Measurements from ENCODE around the gene CUBN. TPM values are rescaled to one million over a fixed set of nuclear protein-coding genes. Genes with fewer than 3 reads are reported as not detected.

The CUBN gene
- total RNA-seq, 4 donors from 2014 or later: 0.27 to 3.6 (median 0.96) TPM

DNA sequence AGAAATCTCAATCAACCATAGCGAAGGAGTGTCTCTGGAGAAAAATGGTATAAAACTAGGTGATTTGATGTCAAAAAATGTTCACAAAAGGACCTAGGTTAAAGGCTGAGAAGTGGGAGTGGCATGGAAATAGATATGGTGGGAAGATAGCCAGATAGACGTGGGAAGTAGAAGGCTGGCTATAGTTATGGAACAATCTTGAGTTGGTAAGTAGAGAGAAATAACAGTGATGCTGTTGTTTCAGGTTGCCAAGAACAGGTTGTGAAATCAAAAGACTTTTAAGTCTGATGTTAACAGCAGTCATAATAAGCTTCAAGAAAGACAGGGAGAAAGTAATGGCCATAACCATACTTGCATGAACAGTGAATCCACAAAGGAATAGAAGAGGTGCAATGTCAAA is 206.3 kb downstream of the CUBN start:
- no peaks in the 10 kb centered on the region for H3K9me3 ChIP-seq
- no peak overlapping the region for H3K27ac ChIP-seq
- no peak overlapping the region for H3K4me3 ChIP-seq
- no peak for TF ChIP-seq POLR2A (IDR thresholded peaks at IDR 0.05)
- TF ChIP-seq, protein P1, sequence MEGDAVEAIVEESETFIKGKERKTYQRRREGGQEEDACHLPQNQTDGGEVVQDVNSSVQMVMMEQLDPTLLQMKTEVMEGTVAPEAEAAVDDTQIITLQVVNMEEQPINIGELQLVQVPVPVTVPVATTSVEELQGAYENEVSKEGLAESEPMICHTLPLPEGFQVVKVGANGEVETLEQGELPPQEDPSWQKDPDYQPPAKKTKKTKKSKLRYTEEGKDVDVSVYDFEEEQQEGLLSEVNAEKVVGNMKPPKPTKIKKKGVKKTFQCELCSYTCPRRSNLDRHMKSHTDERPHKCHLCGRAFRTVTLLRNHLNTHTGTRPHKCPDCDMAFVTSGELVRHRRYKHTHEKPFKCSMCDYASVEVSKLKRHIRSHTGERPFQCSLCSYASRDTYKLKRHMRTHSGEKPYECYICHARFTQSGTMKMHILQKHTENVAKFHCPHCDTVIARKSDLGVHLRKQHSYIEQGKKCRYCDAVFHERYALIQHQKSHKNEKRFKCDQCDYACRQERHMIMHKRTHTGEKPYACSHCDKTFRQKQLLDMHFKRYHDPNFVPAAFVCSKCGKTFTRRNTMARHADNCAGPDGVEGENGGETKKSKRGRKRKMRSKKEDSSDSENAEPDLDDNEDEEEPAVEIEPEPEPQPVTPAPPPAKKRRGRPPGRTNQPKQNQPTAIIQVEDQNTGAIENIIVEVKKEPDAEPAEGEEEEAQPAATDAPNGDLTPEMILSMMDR (IDR thresholded peaks at IDR 0.05 in 4 of 5, conservative IDR thresholded peaks at IDR 0.05 in 1 of 5): no peak
- in situ Hi-C loops (cut with MboI; ENCODE audit: low sequenced_read_pairs in 4 of 4) (no loop called here), intact Hi-C loops (cut with DNase I; ENCODE audit: low total_unique reads) (no loop called here)
- DNase-seq (no peak), ATAC-seq (no peak)
- H3K27me3 ChIP-seq: no peaks in the 10 kb centered on the region
- H3K36me3 ChIP-seq: no peaks in the 10 kb centered on the region
- no peaks in the 10 kb centered on the region for H3K4me1 ChIP-seq

DNA sequence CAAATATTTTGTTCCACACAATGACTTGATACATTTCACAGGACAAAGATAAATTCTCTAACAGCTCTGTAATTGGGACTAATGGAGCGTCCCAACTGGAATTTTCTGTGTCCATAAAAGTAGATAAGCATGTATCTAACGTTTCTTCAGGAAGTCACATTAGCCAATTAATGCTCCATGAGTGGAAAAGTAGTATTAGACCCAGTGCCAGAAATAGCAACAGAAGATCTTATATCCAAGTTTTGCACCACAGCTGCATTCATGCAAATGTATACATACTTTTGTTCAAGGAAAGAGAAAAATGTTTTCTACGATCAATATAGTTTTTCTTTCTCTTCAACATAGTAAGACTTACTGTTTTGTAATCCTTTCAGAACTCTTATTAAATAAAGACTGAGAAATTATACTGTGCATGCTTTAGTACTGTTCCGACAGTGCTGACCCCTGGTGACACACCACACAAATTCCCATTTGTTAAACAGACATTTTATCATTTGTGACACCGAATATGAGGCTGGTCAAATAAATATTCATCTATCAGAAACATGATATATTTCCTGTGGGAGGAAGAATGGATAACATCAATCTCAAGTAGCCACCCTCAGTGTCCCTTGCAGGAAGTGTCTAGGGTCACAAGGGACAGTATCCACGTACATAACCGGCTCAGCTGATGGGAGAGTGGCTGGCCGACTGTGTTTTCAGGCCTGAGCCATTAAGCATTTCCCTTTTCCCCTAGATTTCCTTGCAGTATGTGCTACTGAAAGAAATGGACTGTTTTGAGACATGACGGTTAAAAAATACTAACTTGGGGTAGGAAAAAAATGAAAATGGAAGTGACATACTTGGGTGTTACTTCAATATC is 210.3 kb downstream of the CUBN start:
- in situ Hi-C loops (cut with MboI; ENCODE audit: low sequenced_read_pairs in 4 of 4): no loop called here
- no peak for DNase-seq

DNA sequence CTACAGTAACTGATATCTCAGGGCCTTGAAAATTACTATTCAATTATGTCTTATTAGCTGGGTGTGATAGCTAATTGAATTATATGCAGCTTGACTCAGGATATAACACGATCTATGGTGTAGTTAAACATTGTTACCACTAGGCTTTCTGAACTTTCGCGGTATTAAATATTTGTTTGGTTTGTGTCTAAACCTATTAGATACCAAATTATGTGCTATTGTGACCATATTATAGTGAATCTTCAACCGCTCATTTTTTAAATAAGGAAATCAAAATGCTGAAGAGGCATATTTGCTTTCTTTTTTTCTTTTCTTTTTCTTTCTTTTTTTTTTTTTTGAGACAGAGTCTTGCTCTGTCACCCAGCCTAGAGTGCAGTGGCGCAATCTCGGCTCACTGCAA is 213.1 kb downstream of the CUBN start:
- TF ChIP-seq, protein P1 (IDR thresholded peaks at IDR 0.05 in 4 of 5, conservative IDR thresholded peaks at IDR 0.05 in 1 of 5): no peak
- no peak for TF ChIP-seq POLR2A (IDR thresholded peaks at IDR 0.05)
- no peak overlapping the region for H3K4me3 ChIP-seq
- ATAC-seq: no peak
- no peaks in the 10 kb centered on the region for H3K27me3 ChIP-seq
- no peak overlapping the region for H3K27ac ChIP-seq
- in situ Hi-C loops (cut with MboI; ENCODE audit: low sequenced_read_pairs in 4 of 4) (no loop called here), intact Hi-C loops (cut with DNase I; ENCODE audit: low total_unique reads) (no loop called here)
- no peak for DNase-seq
- no peaks in the 10 kb centered on the region for H3K36me3 ChIP-seq
- H3K4me1 ChIP-seq: no peaks in the 10 kb centered on the region
- no peaks in the 10 kb centered on the region for H3K9me3 ChIP-seq

More for the DNA sequence above, 210.3 kb downstream of the CUBN start:
- Histone ChIP-seq H3K4me1 (no peaks in the 10 kb centered on the region), H3K36me3 (no peaks in the 10 kb centered on the region), H3K4me3 (no peak overlapping the region), H3K9me3 (no peaks in the 10 kb centered on the region), H3K27ac (no peak overlapping the region), H3K27me3 (no peaks in the 10 kb centered on the region)
- intact Hi-C loops (cut with DNase I; ENCODE audit: low total_unique reads): no loop called here
- ATAC-seq: no peak
- no peak for TF ChIP-seq POLR2A (IDR thresholded peaks at IDR 0.05)
- TF ChIP-seq, protein P1 (IDR thresholded peaks at IDR 0.05 in 4 of 5, conservative IDR thresholded peaks at IDR 0.05 in 1 of 5): no peak

DNA sequence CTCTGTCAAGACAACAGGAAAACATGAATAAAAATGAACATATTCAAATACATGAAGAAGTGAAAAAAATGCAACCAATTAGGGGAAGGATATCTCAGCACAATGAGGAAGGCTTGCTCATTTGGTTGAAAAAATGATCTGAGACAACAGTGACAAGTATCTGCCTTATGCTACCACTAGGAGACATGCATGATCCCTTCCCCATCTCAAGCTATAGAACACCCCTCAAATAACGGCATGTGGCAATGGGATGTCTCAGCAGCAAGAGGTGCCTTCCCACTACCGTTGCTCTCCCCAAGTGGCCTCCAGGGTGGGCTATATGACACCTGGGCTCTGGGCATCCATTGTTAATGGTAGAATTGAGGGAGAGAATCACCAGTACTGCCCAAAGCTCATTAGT is 214.3 kb downstream of the CUBN start:
- no peaks in the 10 kb centered on the region for H3K36me3 ChIP-seq
- ATAC-seq: no peak
- no peaks in the 10 kb centered on the region for H3K9me3 ChIP-seq
- no peaks in the 10 kb centered on the region for H3K4me1 ChIP-seq
- TF ChIP-seq, protein P1 (IDR thresholded peaks at IDR 0.05 in 4 of 5, conservative IDR thresholded peaks at IDR 0.05 in 1 of 5): no peak
- TF ChIP-seq POLR2A (IDR thresholded peaks at IDR 0.05): no peak
- H3K27ac ChIP-seq: no peak overlapping the region
- DNase-seq: no peak
- H3K4me3 ChIP-seq: no peak overlapping the region
- H3K27me3 ChIP-seq: no peaks in the 10 kb centered on the region
- in situ Hi-C loops (cut with MboI; ENCODE audit: low sequenced_read_pairs in 4 of 4) (no loop called here), intact Hi-C loops (cut with DNase I; ENCODE audit: low total_unique reads) (no loop called here)

Data from gastrocnemius medialis (tissue), 4 donors.